ENCODE results near the gene PTH2R. TPM values are rescaled to one million over a fixed set of nuclear protein-coding genes. Genes with fewer than 3 reads are reported as not detected.
"Not testable (repeated sequence)": the region's sequence is repeated elsewhere in the genome, so short reads cannot be mapped to it uniquely, and the experiment has no call there.

PTH2R gene
- total RNA-seq, 2 experiments from 2014 or later = 0.10 TPM; not detected in 1

DNA sequence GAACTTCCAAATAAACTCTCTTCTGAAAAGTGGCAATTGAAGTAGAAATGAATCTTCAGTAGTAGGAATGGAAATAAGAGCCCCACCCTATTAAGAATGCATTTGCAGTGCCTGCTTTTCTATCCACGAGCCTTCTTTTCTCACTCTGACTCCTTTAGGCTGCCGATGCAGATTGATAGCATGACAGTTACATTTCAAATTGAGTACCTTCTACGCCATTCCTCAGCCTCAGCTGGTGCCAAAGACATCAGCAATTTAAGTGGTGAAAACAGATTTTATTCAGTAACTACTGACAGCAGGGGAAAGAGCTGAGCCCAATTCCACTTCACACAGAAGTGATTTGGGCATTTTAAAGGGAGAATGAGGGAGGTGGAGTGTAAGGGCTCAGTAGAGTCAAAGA lies 85.5 kb downstream of the PTH2R start:
- no peaks in the 10 kb centered on the region for H3K36me3 Mint-ChIP-seq

GRCh38 chr2:208493186-208493585 lies 86.6 kb downstream of the PTH2R start:
- no peak overlapping the region for H3K27ac Mint-ChIP-seq
- H3K4me3 Mint-ChIP-seq = no peak overlapping the region
- intact Hi-C loops (cut with micrococcal nuclease) = no loop called here
- no peaks in the 10 kb centered on the region for H3K4me1 Mint-ChIP-seq (ENCODE audit: low read depth)
- DNase-seq = no peak
- ChIA-PET POLR2A (no interaction called here), CTCF (no interaction called here)
- no peaks in the 10 kb centered on the region for H3K36me3 Mint-ChIP-seq
- no peaks in the 10 kb centered on the region for H3K9me3 Mint-ChIP-seq
- H3K27me3 Mint-ChIP-seq = peaks cover 1% of the 10 kb centered on the region

More for the DNA sequence above, 85.5 kb downstream of the PTH2R start:
- no peak overlapping the region for H3K4me3 Mint-ChIP-seq
- H3K27me3 Mint-ChIP-seq = peaks cover 1% of the 10 kb centered on the region
- intact Hi-C loops (cut with micrococcal nuclease) = no loop called here
- POLR2A ChIA-PET = no interaction called here
- H3K9me3 Mint-ChIP-seq = peaks cover 1% of the 10 kb centered on the region
- no peak for DNase-seq
- CTCF ChIA-PET = no interaction called here
- no peaks in the 10 kb centered on the region for H3K4me1 Mint-ChIP-seq (ENCODE audit: low read depth)
- H3K27ac Mint-ChIP-seq = no peak overlapping the region

DNA sequence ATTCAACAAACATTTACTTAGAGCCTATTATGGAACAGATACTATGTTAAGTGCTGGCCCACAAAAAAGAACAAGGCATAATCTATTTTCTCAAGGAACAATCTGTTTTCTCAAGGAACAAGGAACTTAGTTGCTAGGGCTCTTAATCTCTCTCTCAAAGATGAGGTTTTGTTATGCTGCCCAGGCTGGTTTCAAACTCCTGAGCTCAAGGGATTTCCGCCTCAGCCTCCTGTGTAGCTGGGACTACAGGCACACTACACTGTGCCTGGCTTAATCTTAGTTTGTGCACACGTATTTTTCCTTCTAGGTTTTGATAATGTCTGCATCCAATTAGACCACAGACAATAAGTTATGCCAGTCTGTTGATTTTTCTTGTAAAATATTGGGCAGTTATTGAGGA lies 89.5 kb downstream of the PTH2R start:
- intact Hi-C loops (cut with micrococcal nuclease) = no loop called here
- CTCF ChIA-PET = no interaction called here

DNA sequence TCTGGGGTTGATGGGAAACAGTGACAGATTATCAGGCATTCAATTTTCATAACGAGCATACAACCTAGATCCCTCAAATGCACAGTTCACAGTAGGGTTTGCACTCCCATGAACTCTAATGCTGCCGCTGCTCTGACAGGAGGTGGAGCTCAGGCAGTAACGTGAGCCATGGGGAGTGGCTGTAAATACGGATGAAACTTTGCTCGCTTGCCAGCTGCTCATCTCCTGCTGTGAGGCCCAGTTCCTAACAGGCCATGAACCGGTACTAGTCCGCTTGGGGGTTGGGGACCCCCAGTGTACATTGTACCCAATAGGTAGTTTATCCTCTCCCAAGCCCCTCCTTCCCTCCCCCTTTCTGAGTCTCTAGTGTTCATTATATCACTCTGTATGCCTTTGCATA lies 94.6 kb downstream of the PTH2R start:
- no peak overlapping the region for H3K4me3 Mint-ChIP-seq
- no peaks in the 10 kb centered on the region for H3K27me3 Mint-ChIP-seq
- POLR2A ChIA-PET = no interaction called here
- no peaks in the 10 kb centered on the region for H3K4me1 Mint-ChIP-seq (ENCODE audit: low read depth)
- no peak for DNase-seq
- CTCF ChIA-PET = no interaction called here
- intact Hi-C loops (cut with micrococcal nuclease) = no loop called here
- H3K27ac Mint-ChIP-seq = no peak overlapping the region
- H3K36me3 Mint-ChIP-seq = no peaks in the 10 kb centered on the region
- no peaks in the 10 kb centered on the region for H3K9me3 Mint-ChIP-seq

More for the DNA sequence above, 89.5 kb downstream of the PTH2R start:
- no peaks in the 10 kb centered on the region for H3K9me3 Mint-ChIP-seq
- no peak for DNase-seq
- no peaks in the 10 kb centered on the region for H3K4me1 Mint-ChIP-seq (ENCODE audit: low read depth)
- H3K27me3 Mint-ChIP-seq = peaks cover 1% of the 10 kb centered on the region
- no peaks in the 10 kb centered on the region for H3K36me3 Mint-ChIP-seq
- POLR2A ChIA-PET = no interaction called here
- no peak overlapping the region for H3K27ac Mint-ChIP-seq
- H3K4me3 Mint-ChIP-seq = no peak overlapping the region

GRCh38 chr2:208502288-208502687 lies 95.7 kb downstream of the PTH2R start:
- H3K4me3 Mint-ChIP-seq = no peak overlapping the region
- no peaks in the 10 kb centered on the region for H3K4me1 Mint-ChIP-seq (ENCODE audit: low read depth)
- intact Hi-C loops (cut with micrococcal nuclease) = no loop called here
- peaks cover 4% of the 10 kb centered on the region for H3K9me3 Mint-ChIP-seq
- no peak overlapping the region for H3K27ac Mint-ChIP-seq
- POLR2A ChIA-PET = no interaction called here
- H3K36me3 Mint-ChIP-seq = no peaks in the 10 kb centered on the region
- DNase-seq = no peak
- CTCF ChIA-PET = no interaction called here
- H3K27me3 Mint-ChIP-seq = no peaks in the 10 kb centered on the region

- H3K27ac Mint-ChIP-seq; DNase-seq; intact Hi-C loops (cut with micrococcal nuclease); CTCF ChIA-PET; H3K4me1 Mint-ChIP-seq (ENCODE audit: low read depth); H3K9me3 Mint-ChIP-seq; POLR2A ChIA-PET; H3K36me3 Mint-ChIP-seq; H3K27me3 Mint-ChIP-seq; H3K4me3 Mint-ChIP-seq: not testable (repeated sequence)
Observed at GRCh38 chr2:208505365-208505764, 98.8 kb downstream of the PTH2R start.

GRCh38 chr2:208509586-208509985 lies 103.0 kb downstream of the PTH2R start:
- ChIA-PET CTCF (no interaction called here), POLR2A (no interaction called here)
- H3K4me1 Mint-ChIP-seq (ENCODE audit: low read depth) = no peaks in the 10 kb centered on the region
- H3K9me3 Mint-ChIP-seq = peaks cover 10% of the 10 kb centered on the region
- intact Hi-C loops (cut with micrococcal nuclease) = no loop called here
- no peaks in the 10 kb centered on the region for H3K27me3 Mint-ChIP-seq
- H3K4me3 Mint-ChIP-seq = no peak overlapping the region
- no peak for DNase-seq
- no peak overlapping the region for H3K27ac Mint-ChIP-seq
- H3K36me3 Mint-ChIP-seq = no peaks in the 10 kb centered on the region

GRCh38 chr2:208511016-208511415 lies 104.4 kb downstream of the PTH2R start:
- Mint-ChIP-seq H3K4me1 (ENCODE audit: low read depth) (no peaks in the 10 kb centered on the region), H3K27me3 (no peaks in the 10 kb centered on the region), H3K27ac (no peak overlapping the region), H3K9me3 (peaks cover 19% of the 10 kb centered on the region), H3K4me3 (no peak overlapping the region), H3K36me3 (no peaks in the 10 kb centered on the region)
- intact Hi-C loops (cut with micrococcal nuclease) = no loop called here
- ChIA-PET CTCF (no interaction called here), POLR2A (no interaction called here)
- no peak for DNase-seq

DNA sequence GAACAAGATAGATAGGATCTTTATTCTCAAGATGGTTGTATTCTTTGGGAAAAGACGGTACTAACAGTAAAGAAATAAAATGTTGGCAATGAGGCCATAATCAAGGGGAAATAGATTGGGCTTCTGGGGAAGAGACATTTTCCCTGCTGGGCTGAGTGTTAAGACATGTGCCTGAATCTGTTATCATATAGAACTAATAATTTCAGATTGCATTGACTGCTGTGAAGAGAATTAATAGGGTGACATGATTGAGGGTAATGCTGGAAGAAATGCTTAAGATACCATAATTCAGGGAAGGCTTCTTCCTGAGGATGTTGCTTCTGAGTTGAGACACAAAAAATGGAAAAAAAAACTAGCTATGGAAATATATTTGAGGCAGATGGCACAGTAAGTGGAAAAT lies 105.0 kb downstream of the PTH2R start:
- CTCF ChIA-PET = no interaction called here
- no peaks in the 10 kb centered on the region for H3K36me3 Mint-ChIP-seq
- no peaks in the 10 kb centered on the region for H3K4me1 Mint-ChIP-seq (ENCODE audit: low read depth)
- H3K27ac Mint-ChIP-seq = no peak overlapping the region
- no peak for DNase-seq
- H3K27me3 Mint-ChIP-seq = no peaks in the 10 kb centered on the region
- no peak overlapping the region for H3K4me3 Mint-ChIP-seq
- peaks cover 16% of the 10 kb centered on the region for H3K9me3 Mint-ChIP-seq
- POLR2A ChIA-PET = no interaction called here
- intact Hi-C loops (cut with micrococcal nuclease) = no loop called here

- H3K4me1 Mint-ChIP-seq (ENCODE audit: low read depth) = no peaks in the 10 kb centered on the region
- intact Hi-C loops (cut with micrococcal nuclease) = no loop called here
Observed at GRCh38 chr2:208515099-208515498, 108.5 kb downstream of the PTH2R start.

DNA sequence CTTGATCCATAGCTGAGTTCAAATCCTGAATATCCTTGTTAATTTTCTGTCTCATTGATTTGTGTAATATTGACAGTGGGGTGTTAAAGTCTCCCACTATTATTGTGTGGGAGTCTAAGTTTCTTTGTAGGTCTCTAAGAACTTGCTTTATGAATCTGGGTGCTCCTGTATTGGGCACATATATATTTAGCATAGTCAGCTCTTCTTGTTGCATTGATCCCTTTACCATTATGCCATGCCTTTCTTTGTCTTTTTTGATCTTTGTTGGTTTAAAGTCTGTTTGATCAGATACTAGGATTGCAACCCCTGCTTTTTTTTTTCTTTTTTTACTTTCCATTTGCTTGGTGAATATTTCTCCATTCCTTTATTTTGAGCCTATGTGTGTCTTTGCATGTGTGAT lies 116.5 kb downstream of the PTH2R start:
- POLR2A ChIA-PET; H3K27me3 Mint-ChIP-seq; intact Hi-C loops (cut with micrococcal nuclease); H3K4me3 Mint-ChIP-seq; H3K36me3 Mint-ChIP-seq; DNase-seq; CTCF ChIA-PET; H3K27ac Mint-ChIP-seq; H3K4me1 Mint-ChIP-seq (ENCODE audit: low read depth): not testable (repeated sequence)
- H3K9me3 Mint-ChIP-seq = peaks cover 16% of the 10 kb centered on the region

More at GRCh38 chr2:208515099-208515498, 108.5 kb downstream of the PTH2R start:
- Mint-ChIP-seq H3K36me3 (no peaks in the 10 kb centered on the region), H3K27me3 (no peaks in the 10 kb centered on the region), H3K9me3 (peaks cover 12% of the 10 kb centered on the region), H3K4me3 (no peak overlapping the region), H3K27ac (no peak overlapping the region)
- ChIA-PET POLR2A (no interaction called here), CTCF (no interaction called here)
- no peak for DNase-seq

DNA sequence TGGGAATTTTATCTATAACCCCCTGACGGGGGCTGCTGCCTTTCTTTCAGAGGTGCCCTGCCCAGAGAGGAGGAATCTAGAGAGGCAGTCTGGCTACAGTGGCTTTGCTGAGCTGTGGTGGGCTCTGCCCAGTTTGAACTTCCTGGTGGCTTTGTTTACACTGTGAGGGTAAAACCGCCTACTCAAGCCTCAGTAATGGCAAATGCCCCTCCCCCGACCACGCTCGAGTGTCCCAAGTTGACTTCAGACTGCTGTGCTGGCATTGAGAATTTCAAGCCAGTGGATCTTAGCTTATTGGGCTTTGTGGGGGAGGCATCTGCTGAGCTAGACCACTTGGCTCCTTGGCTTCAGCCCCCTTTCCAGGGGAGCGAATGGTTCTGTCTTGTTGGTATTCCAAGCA lies 118.6 kb downstream of the PTH2R start:
- H3K27ac Mint-ChIP-seq; H3K36me3 Mint-ChIP-seq; intact Hi-C loops (cut with micrococcal nuclease); H3K4me1 Mint-ChIP-seq (ENCODE audit: low read depth); DNase-seq; H3K27me3 Mint-ChIP-seq; CTCF ChIA-PET; H3K4me3 Mint-ChIP-seq; POLR2A ChIA-PET: not testable (repeated sequence)
- H3K9me3 Mint-ChIP-seq = peaks cover 14% of the 10 kb centered on the region

DNA sequence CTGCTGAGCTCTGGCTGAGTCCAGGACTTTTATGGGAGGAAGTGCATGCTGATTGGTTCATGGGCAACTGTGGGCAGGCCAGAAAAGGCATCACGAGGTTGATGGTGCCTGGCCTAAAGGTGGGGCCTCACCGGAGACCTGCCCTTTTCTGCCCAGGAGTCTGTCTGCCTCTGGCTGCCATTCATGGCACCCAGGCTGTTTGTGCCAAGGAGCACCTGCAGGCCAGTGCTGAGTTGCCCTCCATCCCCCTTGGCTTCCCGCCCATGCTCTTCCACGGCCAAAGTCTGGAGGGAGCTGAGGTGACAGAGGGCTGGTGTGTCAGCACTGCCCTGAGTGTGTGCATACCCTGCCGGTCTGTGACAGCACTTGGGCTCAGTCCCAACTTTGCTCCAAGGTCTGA lies 123.2 kb downstream of the PTH2R start:
- POLR2A ChIA-PET = no interaction called here

DNA sequence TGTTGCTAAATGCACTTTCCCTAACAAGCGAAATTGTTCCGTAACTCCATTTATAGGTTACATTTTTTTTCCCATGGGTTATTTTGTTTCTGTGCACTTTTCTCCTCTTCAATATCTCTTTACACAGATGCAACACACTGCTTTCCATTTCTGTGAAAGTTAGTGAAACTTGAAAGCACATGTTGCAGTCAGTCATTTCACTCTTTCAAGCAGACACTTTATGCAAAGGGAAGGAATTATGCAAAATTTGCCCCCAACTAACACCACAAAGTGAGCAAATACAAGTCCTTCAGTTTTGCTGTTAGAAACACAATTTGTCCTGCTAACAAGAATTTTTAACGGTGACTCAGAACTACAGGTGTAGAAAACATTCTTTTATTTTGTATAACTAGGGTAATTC lies 124.8 kb downstream of the PTH2R start:
- ChIA-PET CTCF (no interaction called here), POLR2A (no interaction called here)
- Mint-ChIP-seq H3K36me3 (no peaks in the 10 kb centered on the region), H3K4me3 (no peak overlapping the region), H3K9me3 (peaks cover 4% of the 10 kb centered on the region), H3K27ac (no peak overlapping the region), H3K27me3 (no peaks in the 10 kb centered on the region), H3K4me1 (ENCODE audit: low read depth) (no peaks in the 10 kb centered on the region)
- intact Hi-C loops (cut with micrococcal nuclease) = no loop called here
- no peak for DNase-seq

More for the DNA sequence above, 123.2 kb downstream of the PTH2R start:
- no peaks in the 10 kb centered on the region for H3K9me3 Mint-ChIP-seq
- H3K36me3 Mint-ChIP-seq = no peaks in the 10 kb centered on the region
- CTCF ChIA-PET = no interaction called here
- no peak overlapping the region for H3K4me3 Mint-ChIP-seq
- H3K4me1 Mint-ChIP-seq (ENCODE audit: low read depth) = no peaks in the 10 kb centered on the region
- no peak for DNase-seq
- H3K27ac Mint-ChIP-seq = no peak overlapping the region
- no peaks in the 10 kb centered on the region for H3K27me3 Mint-ChIP-seq
- intact Hi-C loops (cut with micrococcal nuclease) = no loop called here
